Astrocyte of the hippocampus (primary cell): ENCODE results near the gene JSRP1.

ENCODE experiments used
- DNase-seq: peaks from one replicate; pipeline ENCODE4 v3.0.0; 2011; ENCODE audit warnings: low read depth, low spot score

Gene JSRP1

GRCh38 chr19:2246801-2247361 is 9.3 kb downstream of the JSRP1 start:
- DNase-seq = peak; percentile 68

GRCh38 chr19:2246014-2246620 is 10.1 kb downstream of the JSRP1 start:
- DNase-seq = no peak

- no peak for DNase-seq
These were observed 10.9 kb downstream of the JSRP1 start for GRCh38 chr19:2245273-2245672.

- no peak for DNase-seq
These were observed 11.7 kb downstream of the JSRP1 start for GRCh38 chr19:2244486-2244885.

GRCh38 chr19:2244125-2244411 is 12.1 kb downstream of the JSRP1 start:
- no peak for DNase-seq

- no peak for DNase-seq
These were observed 12.7 kb downstream of the JSRP1 start for GRCh38 chr19:2243274-2244124.

- DNase-seq = no peak
These were observed 13.4 kb downstream of the JSRP1 start for GRCh38 chr19:2242816-2243215.

GRCh38 chr19:2242092-2242537 is 14.1 kb downstream of the JSRP1 start:
- no peak for DNase-seq

GRCh38 chr19:2240881-2241760 is 15.1 kb downstream of the JSRP1 start:
- DNase-seq = peak; percentile 28

GRCh38 chr19:2239771-2240770 is 16.1 kb downstream of the JSRP1 start:
- DNase-seq = peak; percentile 57

GRCh38 chr19:2239173-2239572 is 17.0 kb downstream of the JSRP1 start:
- no peak for DNase-seq

- DNase-seq = no peak
These were observed 18.4 kb downstream of the JSRP1 start for GRCh38 chr19:2237869-2238153.

GRCh38 chr19:2237051-2237868 is 19.0 kb downstream of the JSRP1 start:
- DNase-seq = no peak

- DNase-seq = peak; percentile 99
These were observed 19.7 kb downstream of the JSRP1 start, which contains the start of the genes PLEKHJ1 and SF3A2 for GRCh38 chr19:2236314-2237050. PLEKHJ1 (minus strand) TSS chr19:2236329; CDS start chr19:2236248, 81 bp downstream. SF3A2 (plus strand) TSS chr19:2236824; CDS start chr19:2243419, 6,595 bp downstream.

GRCh38 chr19:2236064-2236313 is 20.2 kb downstream of the JSRP1 start:
- DNase-seq = no peak

- DNase-seq = peak; percentile 49
These were observed 20.7 kb downstream of the JSRP1 start for GRCh38 chr19:2235381-2236063.

- DNase-seq = no peak
These were observed 21.2 kb downstream of the JSRP1 start for GRCh38 chr19:2234996-2235380.

GRCh38 chr19:2233601-2234280 is 22.5 kb downstream of the JSRP1 start:
- no peak for DNase-seq
